ENCODE measurements around the gene PRKAR2B. TPM values are rescaled to one million over a fixed set of nuclear protein-coding genes. Genes with fewer than 3 reads are reported as not detected.

The PRKAR2B gene
- total RNA-seq: 10 to 100 TPM; 14.3 to 50.6 (median 18.9) TPM
- 1 to 10 TPM; 7.0 to 7.5 TPM for polyA plus RNA-seq
- long read RNA-seq, donor 1, transcript PRKAR2B-201 (11 exons, 3,745 nt): major isoform, 61 of 69 reads
- long read RNA-seq, donor 1, partial matches to known transcripts: 7 of 69 reads
- long read RNA-seq, donor 1, other reads (novel, unspliced or antisense): 1 of 69 reads
- long read RNA-seq, donor 2, partial matches to known transcripts: 4 of 6 reads
- long read RNA-seq, donor 2, other reads (novel, unspliced or antisense): 0 of 6 reads
- long read RNA-seq, donor 3, transcript PRKAR2B-201 (11 exons, 3,745 nt): major isoform, 47 of 58 reads
- long read RNA-seq, donor 3, partial matches to known transcripts: 6 of 58 reads
- long read RNA-seq, donor 3, other reads (novel, unspliced or antisense): 5 of 58 reads

- Histone ChIP-seq H3K4me3 (peak within 1 kb of the TSS; percentile 65 to 96 (median 86)), H3K27ac (peak within 1 kb of the TSS; percentile 59 to 93 (median 77)), H3K4me1 (peaks cover 0 to 20% (median 13%) of the 10 kb centered on the region in 12 donors), H3K9me3 (peaks cover 0 to 5% (median 0%) of the 10 kb centered on the region in 12 donors), H3K36me3 (no peaks in the 10 kb centered on the region), H3K27me3 (no peaks in the 10 kb centered on the region)
- WGBS, 4 donors: 0 to 3% (median 1%) methylated on average over 19 to 110 of the region's 110 CpGs
- DNase-seq (peak; percentile 79 to 88 (median 84)), ATAC-seq (peak; percentile 89 to 98 (median 96))
- no peak for TF ChIP-seq POLR2A (IDR thresholded peaks at IDR 0.05)
- TF ChIP-seq CTCF (IDR thresholded peaks at IDR 0.05): peak in 6 of 12 donors; percentile 5 to 32 (median 18)
- intact Hi-C loops (cut with DNase I): loop anchor here in 3 of 10 donors (5.0 to 10.0 kb wide), 2 partner anchors 97 to 100 kb away; no protein-coding TSS in a partner anchor
Measured at GRCh38 chr7:107044347-107045194, at the start of gene PRKAR2B. TSS of gene PRKAR2B (plus strand) at chr7:107044705. CDS start at chr7:107044908, 203 bp downstream.

GRCh38 chr7:106994833-106995232, 49.7 kb upstream of the PRKAR2B start:
- WGBS, 4 donors: 93 to 96% (median 94%) methylated on average over 7 of the region's 7 CpGs
- no peaks in the 10 kb centered on the region for H3K36me3 ChIP-seq
- ATAC-seq (no peak), DNase-seq (no peak)
- no peak for TF ChIP-seq CTCF (IDR thresholded peaks at IDR 0.05)
- TF ChIP-seq POLR2A (IDR thresholded peaks at IDR 0.05): no peak
- H3K4me3 ChIP-seq: no peak overlapping the region
- H3K4me1 ChIP-seq: peaks cover 0 to 4% (median 0%) of the 10 kb centered on the region in 12 donors
- H3K9me3 ChIP-seq: no peaks in the 10 kb centered on the region
- no peak overlapping the region for H3K27ac ChIP-seq
- intact Hi-C loops (cut with DNase I): no loop called here
- H3K27me3 ChIP-seq: no peaks in the 10 kb centered on the region

GRCh38 chr7:106997487-106998271, 46.8 kb upstream of the PRKAR2B start:
- Histone ChIP-seq H3K36me3 (no peaks in the 10 kb centered on the region), H3K4me1 (peaks cover 0 to 4% (median 0%) of the 10 kb centered on the region in 12 donors), H3K27me3 (no peaks in the 10 kb centered on the region), H3K27ac (no peak overlapping the region), H3K9me3 (no peaks in the 10 kb centered on the region), H3K4me3 (no peak overlapping the region)
- no peak for TF ChIP-seq CTCF (IDR thresholded peaks at IDR 0.05)
- no peak for TF ChIP-seq POLR2A (IDR thresholded peaks at IDR 0.05)
- DNase-seq (no peak), ATAC-seq (no peak)
- 82 to 86% (median 85%) methylated on average over 5 of the region's 5 CpGs for WGBS, 4 donors
- intact Hi-C loops (cut with DNase I): no loop called here

All from heart left ventricle (tissue), 16 donors.